ENCODE measurements around the gene IMPACT. TPM values are rescaled to one million over a fixed set of nuclear protein-coding genes. Genes with fewer than 3 reads are reported as not detected.

The IMPACT gene
- total and polyA plus RNA-seq, 3 donors from 2014 or later, result 49.0 to 59.7 (median 50.4) TPM

DNA sequence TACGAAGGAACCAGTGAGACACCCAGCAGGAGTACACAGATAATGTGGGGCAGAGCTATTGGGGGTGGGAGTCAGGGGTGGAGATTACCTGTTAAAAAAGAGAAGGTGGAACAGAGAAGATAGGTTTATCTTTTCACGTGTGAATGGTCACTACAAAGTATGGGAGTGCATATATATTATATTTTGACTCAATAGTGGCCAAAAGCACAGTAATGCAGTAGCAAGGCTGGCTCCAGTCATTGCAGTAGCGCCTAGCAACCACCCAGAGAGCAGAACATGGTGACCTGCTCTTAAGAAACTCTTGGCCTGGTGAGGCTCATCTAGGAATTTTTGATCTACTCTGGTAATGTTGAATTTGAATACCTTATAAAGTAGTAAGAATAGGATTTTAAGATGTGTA, 1.0 kb downstream of the IMPACT start:
- Histone ChIP-seq H3K4me3 (peak overlapping the region; percentile 84), H3K4me1 (peaks cover 10% of the 10 kb centered on the region), H3K27me3 (no peaks in the 10 kb centered on the region), H3K36me3 (ENCODE audit: low read depth, missing control alignments) (no peaks in the 10 kb centered on the region), H3K9me3 (no peaks in the 10 kb centered on the region), H3K27ac (peak overlapping the region; percentile 78 to 89)
- TF ChIP-seq, protein P1, sequence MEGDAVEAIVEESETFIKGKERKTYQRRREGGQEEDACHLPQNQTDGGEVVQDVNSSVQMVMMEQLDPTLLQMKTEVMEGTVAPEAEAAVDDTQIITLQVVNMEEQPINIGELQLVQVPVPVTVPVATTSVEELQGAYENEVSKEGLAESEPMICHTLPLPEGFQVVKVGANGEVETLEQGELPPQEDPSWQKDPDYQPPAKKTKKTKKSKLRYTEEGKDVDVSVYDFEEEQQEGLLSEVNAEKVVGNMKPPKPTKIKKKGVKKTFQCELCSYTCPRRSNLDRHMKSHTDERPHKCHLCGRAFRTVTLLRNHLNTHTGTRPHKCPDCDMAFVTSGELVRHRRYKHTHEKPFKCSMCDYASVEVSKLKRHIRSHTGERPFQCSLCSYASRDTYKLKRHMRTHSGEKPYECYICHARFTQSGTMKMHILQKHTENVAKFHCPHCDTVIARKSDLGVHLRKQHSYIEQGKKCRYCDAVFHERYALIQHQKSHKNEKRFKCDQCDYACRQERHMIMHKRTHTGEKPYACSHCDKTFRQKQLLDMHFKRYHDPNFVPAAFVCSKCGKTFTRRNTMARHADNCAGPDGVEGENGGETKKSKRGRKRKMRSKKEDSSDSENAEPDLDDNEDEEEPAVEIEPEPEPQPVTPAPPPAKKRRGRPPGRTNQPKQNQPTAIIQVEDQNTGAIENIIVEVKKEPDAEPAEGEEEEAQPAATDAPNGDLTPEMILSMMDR (IDR thresholded peaks at IDR 0.05), result no peak
- TF ChIP-seq POLR2A (IDR thresholded peaks at IDR 0.05), result no peak
- 20 to 31% methylated on average over 3 of the region's 3 CpGs for WGBS, 2 donors
- DNase-seq, result peak; percentile 23
- intact Hi-C loops (cut with DNase I; ENCODE audit: low total_unique reads), result no loop called here

DNA sequence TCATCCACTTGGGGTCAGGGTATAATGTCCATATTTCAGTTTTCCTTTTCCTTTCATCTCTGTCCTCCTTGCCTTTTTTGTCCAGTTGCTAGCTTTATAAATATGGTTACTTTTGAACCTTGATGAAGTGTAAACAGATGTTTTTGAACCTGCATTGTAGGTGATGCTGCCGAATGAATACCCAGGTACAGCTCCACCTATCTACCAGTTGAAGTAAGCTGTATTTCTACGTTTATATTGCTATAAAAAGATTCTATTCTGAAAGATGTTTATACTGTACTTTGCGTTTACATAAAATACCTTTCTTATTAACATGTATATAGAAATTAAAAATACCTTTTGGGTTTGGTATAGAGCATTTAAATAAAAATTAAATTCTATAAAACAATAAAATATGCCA, 2.2 kb downstream of the IMPACT start:
- intact Hi-C loops (cut with DNase I; ENCODE audit: low total_unique reads), result no loop called here
- Histone ChIP-seq H3K4me3 (no peak overlapping the region), H3K9me3 (no peaks in the 10 kb centered on the region), H3K36me3 (ENCODE audit: low read depth, missing control alignments) (no peaks in the 10 kb centered on the region), H3K27me3 (no peaks in the 10 kb centered on the region), H3K4me1 (peaks cover 10% of the 10 kb centered on the region), H3K27ac (no peak overlapping the region)
- no peak for DNase-seq
- WGBS, 2 donors, result 75 to 78% methylated on average over 3 of the region's 3 CpGs
- no peak for TF ChIP-seq POLR2A (IDR thresholded peaks at IDR 0.05)
- TF ChIP-seq, protein P1 (IDR thresholded peaks at IDR 0.05), result no peak

DNA sequence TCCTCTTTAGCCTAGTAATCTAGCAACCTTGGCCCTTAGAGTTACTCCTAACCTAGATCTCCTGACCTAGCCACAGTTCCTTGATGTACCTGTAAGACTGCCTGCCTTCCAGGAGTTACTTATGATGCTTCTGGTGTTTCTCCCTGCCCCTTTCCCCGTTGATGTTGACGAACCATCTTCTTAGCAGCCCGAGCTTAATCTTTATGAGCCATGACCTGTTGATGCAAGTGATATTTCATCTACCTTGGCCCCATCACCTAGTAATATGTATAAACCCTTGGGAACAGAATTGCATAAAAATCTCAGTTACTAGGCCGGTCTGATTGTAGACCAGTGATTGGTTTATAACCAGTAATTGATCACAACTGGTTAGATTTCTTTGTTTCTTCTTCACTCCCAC, 2.7 kb downstream of the IMPACT start:
- intact Hi-C loops (cut with DNase I; ENCODE audit: low total_unique reads), result no loop called here
- 85% methylated on average over 4 of the region's 4 CpGs for WGBS, 2 donors

DNA sequence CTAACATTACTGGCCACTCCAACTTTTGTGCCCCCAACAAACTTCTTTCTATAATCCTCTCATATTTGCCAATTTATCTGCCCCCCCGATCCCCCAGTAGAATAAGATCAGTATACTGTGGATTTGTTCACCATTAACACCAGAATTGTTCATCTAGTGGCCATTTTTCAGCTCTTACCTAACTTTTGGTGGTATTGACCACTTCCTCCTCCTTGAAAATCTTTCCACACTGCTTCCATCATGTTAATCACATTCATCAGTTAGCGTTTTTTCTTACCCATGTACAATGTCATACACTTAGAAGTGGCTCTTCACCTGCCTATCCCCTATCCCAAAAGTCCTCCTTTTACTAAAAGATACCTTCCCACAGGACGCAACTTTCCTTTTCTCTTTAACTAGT, 6.1 kb downstream of the IMPACT start:
- 95 to 98% methylated on average over 3 of the region's 3 CpGs for WGBS, 2 donors
- H3K36me3 ChIP-seq (ENCODE audit: low read depth, missing control alignments), result no peaks in the 10 kb centered on the region
- TF ChIP-seq, protein P1 (IDR thresholded peaks at IDR 0.05), result no peak
- no peak for TF ChIP-seq POLR2A (IDR thresholded peaks at IDR 0.05)

More for the DNA sequence above, 2.7 kb downstream of the IMPACT start:
- H3K4me1 ChIP-seq, result peaks cover 10% of the 10 kb centered on the region
- no peaks in the 10 kb centered on the region for H3K27me3 ChIP-seq
- no peak overlapping the region for H3K27ac ChIP-seq
- H3K36me3 ChIP-seq (ENCODE audit: low read depth, missing control alignments), result no peaks in the 10 kb centered on the region
- H3K4me3 ChIP-seq, result no peak overlapping the region
- no peaks in the 10 kb centered on the region for H3K9me3 ChIP-seq
- no peak for DNase-seq
- TF ChIP-seq, protein P1 (IDR thresholded peaks at IDR 0.05), result no peak
- no peak for TF ChIP-seq POLR2A (IDR thresholded peaks at IDR 0.05)

DNA sequence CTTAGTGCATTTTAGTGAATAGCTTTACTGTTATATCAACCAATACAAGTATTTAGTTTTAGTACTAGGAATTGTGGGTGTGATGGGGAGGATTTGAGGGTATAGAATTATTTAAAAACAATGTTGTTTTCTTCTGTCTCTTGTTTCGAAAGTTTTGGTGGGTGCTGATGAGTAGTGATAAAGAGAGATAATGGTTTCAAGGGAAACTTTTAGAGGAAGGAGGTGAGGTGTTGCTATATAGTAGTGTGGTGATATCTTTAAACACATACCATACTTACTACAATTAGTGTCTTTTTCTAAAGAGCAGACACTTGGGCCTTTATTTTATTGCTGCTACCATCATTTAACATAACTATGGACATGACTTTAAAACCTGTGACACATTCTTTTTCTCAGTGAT, 10.5 kb downstream of the IMPACT start:
- intact Hi-C loops (cut with DNase I; ENCODE audit: low total_unique reads), result no loop called here
- TF ChIP-seq POLR2A (IDR thresholded peaks at IDR 0.05), result no peak
- TF ChIP-seq, protein P1 (IDR thresholded peaks at IDR 0.05), result no peak
- no peaks in the 10 kb centered on the region for H3K4me1 ChIP-seq
- no peaks in the 10 kb centered on the region for H3K36me3 ChIP-seq (ENCODE audit: low read depth, missing control alignments)
- WGBS, 2 donors, result 71 to 81% methylated on average over 1 of the region's 1 CpG
- H3K4me3 ChIP-seq, result no peak overlapping the region
- H3K27me3 ChIP-seq, result no peaks in the 10 kb centered on the region
- no peak overlapping the region for H3K27ac ChIP-seq
- no peaks in the 10 kb centered on the region for H3K9me3 ChIP-seq
- DNase-seq, result no peak

More for the DNA sequence above, 6.1 kb downstream of the IMPACT start:
- no peaks in the 10 kb centered on the region for H3K9me3 ChIP-seq
- intact Hi-C loops (cut with DNase I; ENCODE audit: low total_unique reads), result no loop called here
- H3K27ac ChIP-seq, result no peak overlapping the region
- no peak for DNase-seq
- no peaks in the 10 kb centered on the region for H3K27me3 ChIP-seq
- no peak overlapping the region for H3K4me3 ChIP-seq
- H3K4me1 ChIP-seq, result peaks cover 4% of the 10 kb centered on the region

Measured in testis (tissue), 3 donors.